ENCODE measurements around the gene PLOD2.
A peak's percentile ranks its signal among the peaks of the same experiment; 100 is the strongest.

The PLOD2 gene

DNA sequence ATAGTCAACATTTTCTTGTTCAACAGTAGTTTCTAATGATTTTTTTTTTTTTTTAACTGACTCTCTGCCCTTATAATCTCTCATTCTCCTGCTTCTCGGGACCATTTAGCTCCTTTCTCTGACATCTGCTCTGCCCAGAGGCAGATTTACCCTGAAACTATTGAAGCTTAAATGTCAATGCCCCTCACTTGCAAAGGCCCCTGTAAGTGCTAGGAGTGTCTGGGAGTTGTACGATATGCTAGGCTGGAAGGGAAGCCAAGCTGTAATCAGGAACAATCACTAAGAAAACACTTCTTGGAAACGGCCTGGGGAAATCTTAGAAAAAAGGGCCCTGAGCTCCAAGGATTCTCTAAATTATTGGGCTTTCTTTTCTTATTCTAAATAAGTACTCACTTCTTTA is 5.8 kb upstream of the PLOD2 start:
- DNase-seq (ENCODE audit: insufficient read length, low spot score) (no peak), FAIRE-seq (peak; percentile 60)

DNA sequence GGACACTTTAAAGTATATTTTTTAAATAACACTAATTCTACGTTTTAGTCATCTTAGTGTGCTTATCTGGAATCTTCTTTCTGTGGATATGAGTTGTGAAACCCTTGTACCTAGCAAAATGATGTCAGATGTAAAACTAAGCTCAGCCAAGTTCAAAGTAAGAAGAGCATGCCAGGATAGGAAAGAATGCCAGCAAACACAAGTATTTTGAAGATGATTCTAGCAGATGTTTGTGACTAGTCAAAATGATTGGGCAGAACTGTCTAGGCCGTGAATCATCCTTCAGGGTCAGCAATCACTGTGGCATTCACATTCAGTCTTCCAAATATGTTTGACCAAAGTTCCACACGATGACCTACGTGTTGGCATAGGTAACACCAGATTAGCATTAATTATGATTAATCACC is 5.4 kb upstream of the PLOD2 start:
- peak; percentile 89 for FAIRE-seq
- peak; percentile 39 for DNase-seq (ENCODE audit: insufficient read length, low spot score)

GRCh38 chr3:146165877-146166276 is 4.9 kb upstream of the PLOD2 start:
- no peak for FAIRE-seq

GRCh38 chr3:146164971-146165769 is 4.2 kb upstream of the PLOD2 start:
- no peak for DNase-seq (ENCODE audit: insufficient read length, low spot score)
- peak; percentile 9 for FAIRE-seq

More at GRCh38 chr3:146165877-146166276, 4.9 kb upstream of the PLOD2 start:
- no peak for DNase-seq (ENCODE audit: insufficient read length, low spot score)

DNA sequence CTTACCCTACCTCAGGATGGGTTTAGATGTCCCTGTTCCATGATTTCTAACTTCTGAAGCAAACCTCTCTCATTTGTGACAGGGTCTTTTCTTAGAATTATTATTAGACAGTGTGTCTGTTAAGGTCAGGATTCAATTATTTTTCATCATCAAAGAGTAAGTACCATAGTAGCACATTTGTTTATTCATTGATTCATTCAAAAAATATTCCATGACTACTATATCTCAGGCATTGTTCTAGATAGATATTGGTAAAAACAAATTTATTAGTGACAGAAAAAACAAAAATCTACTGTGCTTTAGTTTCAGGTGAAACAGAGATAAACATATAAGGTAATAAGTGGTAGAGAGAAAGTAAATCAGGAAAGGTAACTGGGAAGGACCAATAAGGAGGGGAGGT is 3.5 kb upstream of the PLOD2 start:
- FAIRE-seq (no peak), DNase-seq (ENCODE audit: insufficient read length, low spot score) (no peak)

- no peak for FAIRE-seq
- DNase-seq (ENCODE audit: insufficient read length, low spot score), result no peak
Measured at GRCh38 chr3:146164071-146164470, 3.1 kb upstream of the PLOD2 start.

GRCh38 chr3:146163584-146163983 is 2.6 kb upstream of the PLOD2 start:
- FAIRE-seq (no peak), DNase-seq (ENCODE audit: insufficient read length, low spot score) (peak; percentile 65)

DNA sequence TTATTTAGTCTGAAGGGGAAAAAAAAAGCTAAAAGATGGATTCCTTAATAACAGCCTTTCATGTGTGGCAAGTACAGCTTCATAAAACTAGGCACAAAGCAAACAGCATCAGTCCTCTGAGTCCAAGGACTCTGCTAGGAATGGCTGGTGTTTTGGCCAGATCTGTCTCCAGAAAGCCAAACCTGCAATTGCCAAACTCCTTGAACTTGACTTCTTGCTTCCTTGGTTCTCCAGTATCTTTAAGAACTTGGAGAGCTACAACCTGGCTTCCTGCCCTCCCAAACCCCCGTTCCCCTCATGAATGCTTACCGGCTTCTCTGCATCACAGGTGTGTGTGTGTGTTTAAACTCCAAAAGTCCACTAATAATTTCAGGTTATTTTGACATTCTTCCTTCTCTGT is 1.6 kb upstream of the PLOD2 start:
- FAIRE-seq (no peak), DNase-seq (ENCODE audit: insufficient read length, low spot score) (no peak)

- FAIRE-seq (no peak), DNase-seq (ENCODE audit: insufficient read length, low spot score) (no peak)
Measured at GRCh38 chr3:146161663-146162002, 649 bp upstream of the PLOD2 start.

GRCh38 chr3:146160321-146160963 is 542 bp downstream of the PLOD2 start:
- DNase-seq (ENCODE audit: insufficient read length, low spot score) (peak; percentile 41), FAIRE-seq (peak; percentile 23)

GRCh38 chr3:146159616-146160320 is 1.2 kb downstream of the PLOD2 start:
- FAIRE-seq (no peak), DNase-seq (ENCODE audit: insufficient read length, low spot score) (no peak)

DNA sequence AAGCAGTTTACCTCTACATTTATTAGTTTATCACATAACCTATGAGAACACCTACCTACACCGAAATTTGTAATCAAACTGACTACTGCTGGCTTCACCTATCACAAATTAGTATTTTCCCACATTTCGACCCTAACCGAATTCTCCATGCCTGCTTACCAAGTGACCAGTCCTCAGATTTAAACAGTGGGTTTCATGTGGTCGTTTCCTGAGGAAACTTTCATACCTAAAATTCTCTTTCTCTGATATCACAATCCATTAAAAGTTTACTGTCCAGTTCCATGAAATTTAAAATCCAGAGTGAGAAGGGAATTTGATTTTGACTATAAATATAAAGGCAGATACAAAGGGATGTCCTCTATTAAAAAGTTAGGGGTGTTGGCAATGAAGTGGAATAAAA is 1.9 kb downstream of the PLOD2 start:
- FAIRE-seq (no peak), DNase-seq (ENCODE audit: insufficient read length, low spot score) (no peak)

- no peak for DNase-seq (ENCODE audit: insufficient read length, low spot score)
- FAIRE-seq, result no peak
Measured at GRCh38 chr3:146157325-146158060, 3.5 kb downstream of the PLOD2 start.

- no peak for DNase-seq (ENCODE audit: insufficient read length, low spot score)
- FAIRE-seq, result no peak
Measured at GRCh38 chr3:146156666-146157314, 4.2 kb downstream of the PLOD2 start.

- no peak for FAIRE-seq
Measured at GRCh38 chr3:146156095-146156494, 4.9 kb downstream of the PLOD2 start.

GRCh38 chr3:146154995-146155394 is 6.0 kb downstream of the PLOD2 start:
- no peak for DNase-seq (ENCODE audit: insufficient read length, low spot score)
- FAIRE-seq, result peak; percentile 16

More at GRCh38 chr3:146156095-146156494, 4.9 kb downstream of the PLOD2 start:
- no peak for DNase-seq (ENCODE audit: insufficient read length, low spot score)

- DNase-seq (ENCODE audit: insufficient read length, low spot score), result no peak
- FAIRE-seq, result no peak
Measured at GRCh38 chr3:146154316-146154715, 6.7 kb downstream of the PLOD2 start.

DNA sequence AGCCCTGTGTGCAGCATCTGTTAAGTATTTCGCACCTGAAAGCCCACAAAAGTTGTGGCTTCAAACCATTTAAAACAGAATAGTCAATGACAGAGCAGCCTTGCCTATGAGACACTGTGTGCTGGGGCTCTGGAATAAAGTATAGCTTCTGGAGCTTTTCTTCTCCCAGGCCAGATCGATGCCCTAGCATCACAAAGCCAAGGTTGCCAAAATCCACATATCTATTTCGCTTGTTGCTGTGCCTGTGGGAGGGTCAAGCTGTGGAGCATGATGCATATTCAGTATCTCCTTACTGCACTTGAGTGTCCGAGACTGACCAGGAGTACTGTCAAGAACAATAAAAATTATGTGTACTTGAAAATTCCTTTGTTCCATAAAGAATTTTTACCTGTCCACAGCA is 7.6 kb downstream of the PLOD2 start:
- DNase-seq (ENCODE audit: insufficient read length, low spot score), result no peak
- no peak for FAIRE-seq

- FAIRE-seq (no peak), DNase-seq (ENCODE audit: insufficient read length, low spot score) (no peak)
Measured at GRCh38 chr3:146152834-146153233, 8.2 kb downstream of the PLOD2 start.

DNA sequence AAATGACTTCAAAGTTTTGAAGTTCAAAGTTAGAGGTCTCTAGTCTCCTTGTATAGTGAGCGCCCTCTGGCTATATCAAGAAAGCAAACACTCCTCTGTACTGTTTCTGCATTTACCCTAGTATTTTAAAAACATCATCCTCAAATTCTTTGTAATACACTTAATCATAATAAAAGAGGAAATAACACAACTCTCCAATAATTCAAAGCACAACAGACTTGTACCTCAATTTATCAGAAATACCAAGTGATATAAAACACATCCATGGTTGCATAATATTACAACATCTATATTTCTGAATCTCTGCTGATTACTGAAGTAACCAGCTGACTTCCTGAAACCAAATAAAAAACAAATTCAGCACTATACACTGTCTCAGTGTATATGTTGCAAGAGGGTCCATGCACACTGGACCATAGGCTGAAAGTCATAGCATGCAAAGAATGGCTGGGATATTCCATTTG is 12.5 kb downstream of the PLOD2 start:
- DNase-seq (ENCODE audit: insufficient read length, low spot score) (no peak), FAIRE-seq (peak; percentile 33)

All from HTR-8/SVneo (cell line).